Measurements from ENCODE around the gene BMP15.

DNA sequence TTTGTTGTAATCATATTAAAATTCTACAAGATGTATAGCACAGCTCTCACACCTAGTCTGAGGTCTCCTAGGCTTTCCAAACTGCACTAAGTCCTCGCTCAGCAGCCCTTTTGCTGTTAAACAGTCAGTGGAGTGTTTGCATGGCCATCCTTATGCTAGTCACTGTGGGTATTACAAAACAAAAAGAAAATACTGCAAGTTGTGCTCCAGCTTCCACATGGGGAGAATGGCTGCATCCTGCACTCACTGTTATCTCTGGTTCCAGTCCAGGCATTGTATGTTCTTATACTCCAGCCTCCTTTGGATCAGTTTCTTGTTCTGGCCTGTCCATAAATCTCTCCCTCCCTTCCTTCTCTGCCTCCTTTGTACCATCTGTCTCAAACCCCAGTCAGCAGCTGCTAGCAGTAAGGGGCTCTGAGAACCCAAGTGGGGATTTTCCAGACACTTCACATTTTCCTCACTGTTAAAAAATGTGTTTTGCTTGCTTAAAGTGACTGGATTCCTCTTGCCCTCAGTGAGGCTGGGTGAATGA lies 38.5 kb upstream of the BMP15 start:
- TF ChIP-seq POLR2A (IDR thresholded peaks at IDR 0.05) (no peak), EP300 (IDR thresholded peaks at IDR 0.05) (no peak), POLR2AphosphoS5 (IDR thresholded peaks at IDR 0.05) (no peak)
- TF ChIP-seq, protein P1, sequence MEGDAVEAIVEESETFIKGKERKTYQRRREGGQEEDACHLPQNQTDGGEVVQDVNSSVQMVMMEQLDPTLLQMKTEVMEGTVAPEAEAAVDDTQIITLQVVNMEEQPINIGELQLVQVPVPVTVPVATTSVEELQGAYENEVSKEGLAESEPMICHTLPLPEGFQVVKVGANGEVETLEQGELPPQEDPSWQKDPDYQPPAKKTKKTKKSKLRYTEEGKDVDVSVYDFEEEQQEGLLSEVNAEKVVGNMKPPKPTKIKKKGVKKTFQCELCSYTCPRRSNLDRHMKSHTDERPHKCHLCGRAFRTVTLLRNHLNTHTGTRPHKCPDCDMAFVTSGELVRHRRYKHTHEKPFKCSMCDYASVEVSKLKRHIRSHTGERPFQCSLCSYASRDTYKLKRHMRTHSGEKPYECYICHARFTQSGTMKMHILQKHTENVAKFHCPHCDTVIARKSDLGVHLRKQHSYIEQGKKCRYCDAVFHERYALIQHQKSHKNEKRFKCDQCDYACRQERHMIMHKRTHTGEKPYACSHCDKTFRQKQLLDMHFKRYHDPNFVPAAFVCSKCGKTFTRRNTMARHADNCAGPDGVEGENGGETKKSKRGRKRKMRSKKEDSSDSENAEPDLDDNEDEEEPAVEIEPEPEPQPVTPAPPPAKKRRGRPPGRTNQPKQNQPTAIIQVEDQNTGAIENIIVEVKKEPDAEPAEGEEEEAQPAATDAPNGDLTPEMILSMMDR (IDR thresholded peaks at IDR 0.05) = no peak

Data from suprapubic skin (tissue), 4 donors.